ENCODE measurements around the gene MTRF1. TPM values are rescaled to one million over a fixed set of nuclear protein-coding genes. Genes with fewer than 3 reads are reported as not detected.

Gene MTRF1
- total and polyA plus RNA-seq, 2 of the 8 experiments (the other 6 are each of a cell fraction or from before 2014, with no cell fraction given) = 8.0 to 19.2 TPM

DNA sequence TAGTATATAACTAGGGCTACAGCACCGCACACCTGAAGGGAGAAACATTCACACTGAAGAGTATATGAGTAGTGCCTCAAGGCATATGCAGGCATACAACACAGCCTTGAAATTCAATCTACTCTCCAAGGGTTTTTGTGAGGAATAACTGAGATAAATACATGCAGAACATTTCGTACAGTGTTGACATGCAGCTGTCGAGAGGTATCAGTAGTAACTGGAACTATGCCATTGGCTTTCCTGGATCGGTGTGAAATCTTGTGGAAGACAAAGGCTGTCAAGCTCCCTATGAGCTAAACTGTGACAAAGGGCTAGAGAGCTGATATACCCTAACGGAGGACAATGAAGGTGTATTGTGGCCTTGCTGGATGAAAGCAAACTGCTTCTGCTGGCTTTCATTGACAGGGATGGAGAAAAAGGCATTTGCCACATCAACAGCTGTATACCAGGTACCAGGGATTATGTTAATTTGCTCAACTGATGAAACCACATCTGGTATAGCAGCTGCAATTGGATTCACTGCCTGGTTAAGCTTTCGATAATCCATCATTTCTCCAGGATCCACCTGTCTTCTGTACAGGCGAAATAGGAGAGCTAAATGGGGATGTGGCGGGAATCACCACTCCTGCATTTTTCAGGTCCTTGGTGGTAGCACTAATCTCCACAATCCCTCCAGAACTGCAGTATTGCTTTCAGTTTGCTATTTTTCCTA is 16.3 kb downstream of the MTRF1 start (continued):
- TF ChIP-seq, protein P1, sequence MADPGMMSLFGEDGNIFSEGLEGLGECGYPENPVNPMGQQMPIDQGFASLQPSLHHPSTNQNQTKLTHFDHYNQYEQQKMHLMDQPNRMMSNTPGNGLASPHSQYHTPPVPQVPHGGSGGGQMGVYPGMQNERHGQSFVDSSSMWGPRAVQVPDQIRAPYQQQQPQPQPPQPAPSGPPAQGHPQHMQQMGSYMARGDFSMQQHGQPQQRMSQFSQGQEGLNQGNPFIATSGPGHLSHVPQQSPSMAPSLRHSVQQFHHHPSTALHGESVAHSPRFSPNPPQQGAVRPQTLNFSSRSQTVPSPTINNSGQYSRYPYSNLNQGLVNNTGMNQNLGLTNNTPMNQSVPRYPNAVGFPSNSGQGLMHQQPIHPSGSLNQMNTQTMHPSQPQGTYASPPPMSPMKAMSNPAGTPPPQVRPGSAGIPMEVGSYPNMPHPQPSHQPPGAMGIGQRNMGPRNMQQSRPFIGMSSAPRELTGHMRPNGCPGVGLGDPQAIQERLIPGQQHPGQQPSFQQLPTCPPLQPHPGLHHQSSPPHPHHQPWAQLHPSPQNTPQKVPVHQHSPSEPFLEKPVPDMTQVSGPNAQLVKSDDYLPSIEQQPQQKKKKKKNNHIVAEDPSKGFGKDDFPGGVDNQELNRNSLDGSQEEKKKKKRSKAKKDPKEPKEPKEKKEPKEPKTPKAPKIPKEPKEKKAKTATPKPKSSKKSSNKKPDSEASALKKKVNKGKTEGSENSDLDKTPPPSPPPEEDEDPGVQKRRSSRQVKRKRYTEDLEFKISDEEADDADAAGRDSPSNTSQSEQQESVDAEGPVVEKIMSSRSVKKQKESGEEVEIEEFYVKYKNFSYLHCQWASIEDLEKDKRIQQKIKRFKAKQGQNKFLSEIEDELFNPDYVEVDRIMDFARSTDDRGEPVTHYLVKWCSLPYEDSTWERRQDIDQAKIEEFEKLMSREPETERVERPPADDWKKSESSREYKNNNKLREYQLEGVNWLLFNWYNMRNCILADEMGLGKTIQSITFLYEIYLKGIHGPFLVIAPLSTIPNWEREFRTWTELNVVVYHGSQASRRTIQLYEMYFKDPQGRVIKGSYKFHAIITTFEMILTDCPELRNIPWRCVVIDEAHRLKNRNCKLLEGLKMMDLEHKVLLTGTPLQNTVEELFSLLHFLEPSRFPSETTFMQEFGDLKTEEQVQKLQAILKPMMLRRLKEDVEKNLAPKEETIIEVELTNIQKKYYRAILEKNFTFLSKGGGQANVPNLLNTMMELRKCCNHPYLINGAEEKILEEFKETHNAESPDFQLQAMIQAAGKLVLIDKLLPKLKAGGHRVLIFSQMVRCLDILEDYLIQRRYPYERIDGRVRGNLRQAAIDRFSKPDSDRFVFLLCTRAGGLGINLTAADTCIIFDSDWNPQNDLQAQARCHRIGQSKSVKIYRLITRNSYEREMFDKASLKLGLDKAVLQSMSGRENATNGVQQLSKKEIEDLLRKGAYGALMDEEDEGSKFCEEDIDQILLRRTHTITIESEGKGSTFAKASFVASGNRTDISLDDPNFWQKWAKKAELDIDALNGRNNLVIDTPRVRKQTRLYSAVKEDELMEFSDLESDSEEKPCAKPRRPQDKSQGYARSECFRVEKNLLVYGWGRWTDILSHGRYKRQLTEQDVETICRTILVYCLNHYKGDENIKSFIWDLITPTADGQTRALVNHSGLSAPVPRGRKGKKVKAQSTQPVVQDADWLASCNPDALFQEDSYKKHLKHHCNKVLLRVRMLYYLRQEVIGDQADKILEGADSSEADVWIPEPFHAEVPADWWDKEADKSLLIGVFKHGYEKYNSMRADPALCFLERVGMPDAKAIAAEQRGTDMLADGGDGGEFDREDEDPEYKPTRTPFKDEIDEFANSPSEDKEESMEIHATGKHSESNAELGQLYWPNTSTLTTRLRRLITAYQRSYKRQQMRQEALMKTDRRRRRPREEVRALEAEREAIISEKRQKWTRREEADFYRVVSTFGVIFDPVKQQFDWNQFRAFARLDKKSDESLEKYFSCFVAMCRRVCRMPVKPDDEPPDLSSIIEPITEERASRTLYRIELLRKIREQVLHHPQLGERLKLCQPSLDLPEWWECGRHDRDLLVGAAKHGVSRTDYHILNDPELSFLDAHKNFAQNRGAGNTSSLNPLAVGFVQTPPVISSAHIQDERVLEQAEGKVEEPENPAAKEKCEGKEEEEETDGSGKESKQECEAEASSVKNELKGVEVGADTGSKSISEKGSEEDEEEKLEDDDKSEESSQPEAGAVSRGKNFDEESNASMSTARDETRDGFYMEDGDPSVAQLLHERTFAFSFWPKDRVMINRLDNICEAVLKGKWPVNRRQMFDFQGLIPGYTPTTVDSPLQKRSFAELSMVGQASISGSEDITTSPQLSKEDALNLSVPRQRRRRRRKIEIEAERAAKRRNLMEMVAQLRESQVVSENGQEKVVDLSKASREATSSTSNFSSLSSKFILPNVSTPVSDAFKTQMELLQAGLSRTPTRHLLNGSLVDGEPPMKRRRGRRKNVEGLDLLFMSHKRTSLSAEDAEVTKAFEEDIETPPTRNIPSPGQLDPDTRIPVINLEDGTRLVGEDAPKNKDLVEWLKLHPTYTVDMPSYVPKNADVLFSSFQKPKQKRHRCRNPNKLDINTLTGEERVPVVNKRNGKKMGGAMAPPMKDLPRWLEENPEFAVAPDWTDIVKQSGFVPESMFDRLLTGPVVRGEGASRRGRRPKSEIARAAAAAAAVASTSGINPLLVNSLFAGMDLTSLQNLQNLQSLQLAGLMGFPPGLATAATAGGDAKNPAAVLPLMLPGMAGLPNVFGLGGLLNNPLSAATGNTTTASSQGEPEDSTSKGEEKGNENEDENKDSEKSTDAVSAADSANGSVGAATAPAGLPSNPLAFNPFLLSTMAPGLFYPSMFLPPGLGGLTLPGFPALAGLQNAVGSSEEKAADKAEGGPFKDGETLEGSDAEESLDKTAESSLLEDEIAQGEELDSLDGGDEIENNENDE (IDR thresholded peaks at IDR 0.05; ENCODE audit: insufficient replicate concordance, low read length) = no peak
- no peak for TF ChIP-seq JUN (IDR thresholded peaks at IDR 0.05; ENCODE audit: low read depth, low read length)

Data from H1 (cell line).